Stimulated activated CD4-positive, alpha-beta T cell treated with anti-CD3 and anti-CD28 coated beads, Interleukin-15, amount 100 ng/mL, for 48 hours (primary cell): ENCODE data around the gene DNASE1L1.

Experiments used
- DNase-seq, 2 donors: peaks; one replicate each; pipeline ENCODE4 v3.0.0-alpha.2; 2020; ENCODE audit warnings: low read depth in 2 of 2

The DNASE1L1 gene, protein sequence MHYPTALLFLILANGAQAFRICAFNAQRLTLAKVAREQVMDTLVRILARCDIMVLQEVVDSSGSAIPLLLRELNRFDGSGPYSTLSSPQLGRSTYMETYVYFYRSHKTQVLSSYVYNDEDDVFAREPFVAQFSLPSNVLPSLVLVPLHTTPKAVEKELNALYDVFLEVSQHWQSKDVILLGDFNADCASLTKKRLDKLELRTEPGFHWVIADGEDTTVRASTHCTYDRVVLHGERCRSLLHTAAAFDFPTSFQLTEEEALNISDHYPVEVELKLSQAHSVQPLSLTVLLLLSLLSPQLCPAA

DNA sequence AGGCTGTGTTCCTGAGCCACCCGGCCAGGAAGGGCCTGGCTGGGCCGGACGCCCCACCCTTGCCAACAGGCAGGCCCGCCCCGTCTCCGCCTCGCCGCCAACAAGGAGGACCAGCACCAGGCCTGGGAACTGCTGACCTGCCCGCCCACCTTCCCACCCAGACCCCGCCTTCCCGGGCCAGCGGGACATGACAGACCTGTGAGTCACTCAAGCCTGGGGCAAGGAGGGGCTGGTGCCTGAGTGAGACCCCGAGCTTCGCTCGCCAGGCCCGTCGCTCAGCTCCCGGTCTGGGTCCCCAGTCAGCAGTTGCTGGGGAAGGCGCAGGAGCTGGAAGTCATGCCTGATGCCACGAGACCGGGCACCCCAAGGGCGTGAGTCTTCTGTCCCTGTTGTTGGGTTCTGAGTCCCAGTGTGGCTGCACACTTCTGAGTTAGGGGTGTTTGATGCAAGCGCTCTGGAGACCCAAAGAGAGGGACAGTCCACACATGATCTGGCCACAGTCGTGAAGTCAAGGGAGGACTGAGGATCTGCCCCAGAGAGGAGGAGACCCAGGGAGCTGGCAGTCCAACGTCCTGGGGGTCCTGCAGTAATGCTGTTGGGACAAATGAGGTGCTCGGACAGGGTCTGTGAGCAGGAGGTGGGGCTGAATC is at the start of gene DNASE1L1:
DNASE1L1 (minus strand) TSS at position 33 of the 650 bp plus-strand sequence. CDS start 3,686 bp downstream, outside the sequence.
- DNase-seq = no peak

DNA sequence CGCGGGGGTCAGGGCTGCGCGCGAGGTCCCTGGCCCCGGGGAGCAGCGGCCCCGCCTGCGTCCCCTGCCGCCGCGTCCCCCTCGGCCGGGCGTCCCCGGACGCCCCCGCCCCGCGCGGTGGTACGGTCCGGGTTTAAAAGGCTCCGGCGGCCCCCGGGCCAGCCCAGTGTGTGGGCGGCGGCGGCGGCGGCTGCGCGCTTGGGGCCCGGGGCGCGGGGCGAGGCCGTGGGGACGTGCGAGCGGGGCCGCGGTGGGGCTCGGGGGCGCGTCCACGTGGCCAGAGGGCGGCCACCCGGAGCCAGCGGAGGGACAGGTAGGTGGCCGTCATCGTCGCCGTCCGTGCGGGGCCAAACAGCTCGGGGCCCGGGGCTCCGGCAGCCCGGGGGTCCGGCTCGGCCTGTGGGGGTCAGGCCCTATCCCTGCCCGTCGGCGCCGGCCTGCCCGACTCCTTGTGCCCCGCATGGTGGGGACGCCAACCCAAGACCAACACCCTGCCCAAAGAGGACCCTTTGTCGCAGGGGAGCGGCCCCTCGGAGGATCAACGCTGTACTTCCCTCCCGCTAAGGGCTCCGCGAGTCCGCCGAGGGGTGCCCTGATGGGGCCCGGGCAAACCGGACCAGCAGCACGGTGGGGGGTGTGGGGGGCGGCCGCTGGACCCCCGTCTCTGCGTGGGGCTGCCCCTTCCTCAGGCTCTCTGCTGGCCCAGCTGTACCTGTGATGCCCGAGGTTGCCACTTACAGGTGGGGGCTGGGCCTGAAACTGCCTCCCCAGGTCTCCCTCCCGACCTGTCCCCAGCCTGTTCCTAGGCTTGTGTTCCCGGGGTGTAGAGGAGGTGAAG is 49.3 kb upstream of the DNASE1L1 start, which contains the start of gene PLXNA3:
PLXNA3 (plus strand) TSS at position 166 of the 838 bp plus-strand sequence. CDS start 1,903 bp downstream, outside the sequence.
- peak in 1 of 2 donors; percentile 42 for DNase-seq

DNA sequence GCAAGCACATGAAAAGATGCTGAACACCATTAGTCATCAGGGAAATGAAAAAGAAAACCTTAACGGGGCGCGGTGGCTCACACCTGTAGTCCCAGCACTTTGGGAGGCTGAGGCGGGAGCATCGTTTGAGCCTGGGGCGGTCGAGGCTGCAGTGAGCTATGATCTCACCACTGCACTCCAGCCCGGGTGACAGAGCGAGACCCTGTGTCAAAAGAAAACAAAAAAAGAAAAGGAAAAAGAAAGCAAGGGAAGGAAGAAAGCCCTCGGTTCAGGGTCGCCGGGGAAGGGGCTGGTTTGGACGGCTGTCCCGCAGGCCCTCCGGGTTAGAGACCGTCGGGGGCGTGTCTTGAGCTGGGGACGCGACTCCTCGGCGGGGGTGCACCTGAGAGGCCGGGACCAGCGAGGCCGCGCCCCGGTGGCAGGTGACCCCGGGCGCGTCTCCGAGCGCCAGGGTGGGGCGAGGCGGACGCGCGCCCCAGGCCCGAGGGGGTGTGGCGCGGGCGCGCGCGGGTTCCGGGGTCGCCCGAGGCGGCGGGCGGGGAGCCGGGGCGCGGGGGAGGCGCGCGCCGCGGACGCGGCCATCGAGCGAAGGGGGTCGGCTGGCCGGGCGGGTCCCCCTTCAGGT is 48.5 kb upstream of the DNASE1L1 start:
- DNase-seq = peak in 1 of 2 donors; percentile 25

DNA sequence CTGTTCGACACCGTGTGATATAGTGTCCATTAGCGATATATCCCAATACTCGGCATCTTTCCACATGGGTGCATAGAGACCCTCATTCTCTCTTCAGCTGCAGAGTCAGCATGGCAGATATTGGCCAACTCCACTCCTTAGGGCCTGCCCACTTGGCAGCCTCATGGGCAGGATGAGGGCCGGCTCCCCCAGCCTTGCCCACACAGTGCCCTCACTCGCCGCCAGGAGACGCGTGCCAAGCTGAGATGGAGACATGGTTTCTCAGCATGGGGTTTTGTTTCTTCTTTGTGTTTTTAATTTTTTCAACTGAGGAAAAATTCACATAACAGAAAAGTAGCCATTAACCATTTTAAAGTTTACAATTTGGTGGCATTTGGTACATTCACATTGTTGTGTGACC is 43.8 kb upstream of the DNASE1L1 start:
- no peak for DNase-seq

DNA sequence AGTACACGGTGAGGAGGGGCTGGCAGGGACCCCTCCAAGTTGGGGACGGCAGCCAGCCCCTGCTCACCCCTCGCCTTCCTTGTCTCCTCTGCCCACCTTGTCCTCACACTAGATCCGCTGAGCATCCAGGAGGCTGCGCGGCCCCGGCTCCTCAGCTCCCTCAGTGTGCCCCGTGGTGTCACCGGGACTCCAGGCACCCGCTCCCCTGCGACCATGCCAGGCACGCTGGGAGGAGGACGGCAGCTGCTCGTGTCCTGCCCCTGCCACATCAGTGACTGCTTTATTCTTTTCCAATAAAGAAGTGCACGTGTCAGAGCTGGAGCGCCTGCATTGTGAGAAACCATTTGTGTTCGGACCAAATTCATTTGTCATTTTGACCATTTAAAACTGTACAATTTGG is 41.3 kb upstream of the DNASE1L1 start:
- no peak for DNase-seq

DNA sequence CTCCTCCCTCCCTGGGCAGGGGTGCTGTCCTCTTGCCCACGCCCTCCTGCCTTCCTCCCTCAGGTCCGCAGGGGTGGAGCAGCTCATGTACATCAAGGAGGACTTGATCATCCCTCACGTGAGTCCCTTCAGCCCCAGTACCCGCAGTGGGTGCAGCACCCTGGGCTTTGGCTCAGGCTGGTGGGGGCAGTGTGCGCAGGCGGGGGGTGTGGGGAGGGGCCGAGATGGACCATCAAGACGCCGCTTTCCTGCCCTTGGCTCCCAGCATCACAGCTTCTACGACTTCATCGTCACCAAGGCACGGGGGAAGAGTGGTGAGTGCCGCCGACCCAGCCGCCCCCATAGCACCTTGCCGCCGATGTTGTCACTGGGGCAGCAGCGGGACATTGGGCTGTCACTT is 40.6 kb upstream of the DNASE1L1 start:
- DNase-seq = no peak

DNA sequence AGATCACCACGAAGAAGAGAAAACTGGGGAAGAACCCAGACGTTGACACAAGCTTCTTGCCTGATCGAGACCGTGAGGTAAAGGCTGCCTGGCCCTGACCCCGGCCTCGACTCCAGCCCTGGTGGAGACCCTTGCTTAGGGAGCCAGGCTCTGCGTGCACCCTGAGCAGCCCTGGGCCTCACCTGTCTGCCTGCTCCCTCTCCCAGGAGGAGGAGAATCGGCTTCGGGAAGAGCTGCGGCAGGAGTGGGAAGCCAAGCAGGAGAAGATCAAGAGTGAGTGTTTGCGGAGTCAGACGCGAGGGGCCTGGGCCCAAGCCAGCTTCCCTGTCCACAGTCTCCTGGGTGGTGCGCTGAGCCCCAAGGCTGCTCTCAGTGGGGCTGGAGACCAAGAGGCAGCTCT is 39.4 kb upstream of the DNASE1L1 start:
- DNase-seq = no peak

DNA sequence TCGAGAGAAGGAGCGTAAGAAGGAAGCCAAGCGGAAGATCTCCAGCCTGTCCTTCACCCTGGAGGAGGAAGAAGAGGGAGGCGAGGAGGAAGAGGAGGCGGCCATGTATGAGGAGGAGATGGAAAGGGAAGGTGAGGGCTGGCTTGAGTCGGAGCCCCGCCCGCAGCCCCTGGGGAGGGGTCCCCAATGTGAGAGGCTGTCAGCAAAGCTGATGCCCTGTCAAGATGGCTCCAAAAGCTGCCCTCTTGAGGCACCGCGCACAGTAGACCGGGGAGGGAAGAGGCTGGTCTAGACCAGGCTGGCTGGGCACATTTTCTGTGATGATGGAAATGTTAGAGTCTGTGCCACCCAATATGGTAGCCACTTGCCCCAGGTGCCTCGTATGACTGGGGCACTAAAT is 37.4 kb upstream of the DNASE1L1 start:
- no peak for DNase-seq

DNA sequence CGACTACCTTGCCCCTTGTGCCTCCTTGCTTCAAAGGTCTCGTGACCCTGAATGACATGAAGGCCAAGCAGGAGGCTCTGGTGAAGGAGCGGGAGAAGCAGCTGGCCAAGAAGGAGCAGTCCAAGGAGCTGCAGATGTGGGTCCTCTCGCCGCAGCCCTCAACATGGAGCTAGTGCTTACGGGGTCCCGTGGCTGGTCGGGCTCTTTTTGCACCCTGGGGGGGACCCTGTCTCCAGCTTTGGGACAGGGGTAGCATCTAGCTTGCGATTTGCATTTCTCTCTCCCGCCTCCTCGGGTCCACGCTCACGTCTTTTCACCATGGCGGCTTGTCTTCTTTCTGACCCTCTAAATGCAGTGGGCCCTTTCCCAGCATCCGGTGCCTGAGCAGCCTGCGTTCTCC is 36.7 kb upstream of the DNASE1L1 start:
- no peak for DNase-seq

DNA sequence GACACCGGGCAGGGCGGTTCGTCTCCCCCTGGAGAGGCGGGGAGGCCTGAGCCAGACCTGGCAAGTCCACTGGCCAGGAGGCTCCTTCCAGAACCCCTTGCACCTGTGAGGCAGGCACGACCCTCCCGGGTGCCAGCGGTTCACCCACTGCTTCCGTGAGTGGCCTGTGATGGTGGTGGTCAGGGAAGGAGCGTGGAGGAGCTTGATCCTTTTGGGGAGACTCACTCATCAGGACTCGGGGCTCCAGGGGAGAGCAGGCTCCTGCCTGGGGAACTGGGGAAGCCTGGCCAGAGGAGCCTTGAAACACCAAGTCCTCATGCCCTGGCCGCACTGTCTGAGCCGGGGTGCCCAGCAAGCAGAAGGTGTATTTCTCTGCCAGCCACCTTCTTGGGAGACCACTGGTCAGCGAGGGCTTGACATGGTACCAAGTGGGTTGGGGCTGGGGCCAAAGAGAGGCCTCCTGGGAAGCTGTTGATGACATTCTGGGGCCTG is 35.7 kb upstream of the DNASE1L1 start:
- DNase-seq = no peak

DNA sequence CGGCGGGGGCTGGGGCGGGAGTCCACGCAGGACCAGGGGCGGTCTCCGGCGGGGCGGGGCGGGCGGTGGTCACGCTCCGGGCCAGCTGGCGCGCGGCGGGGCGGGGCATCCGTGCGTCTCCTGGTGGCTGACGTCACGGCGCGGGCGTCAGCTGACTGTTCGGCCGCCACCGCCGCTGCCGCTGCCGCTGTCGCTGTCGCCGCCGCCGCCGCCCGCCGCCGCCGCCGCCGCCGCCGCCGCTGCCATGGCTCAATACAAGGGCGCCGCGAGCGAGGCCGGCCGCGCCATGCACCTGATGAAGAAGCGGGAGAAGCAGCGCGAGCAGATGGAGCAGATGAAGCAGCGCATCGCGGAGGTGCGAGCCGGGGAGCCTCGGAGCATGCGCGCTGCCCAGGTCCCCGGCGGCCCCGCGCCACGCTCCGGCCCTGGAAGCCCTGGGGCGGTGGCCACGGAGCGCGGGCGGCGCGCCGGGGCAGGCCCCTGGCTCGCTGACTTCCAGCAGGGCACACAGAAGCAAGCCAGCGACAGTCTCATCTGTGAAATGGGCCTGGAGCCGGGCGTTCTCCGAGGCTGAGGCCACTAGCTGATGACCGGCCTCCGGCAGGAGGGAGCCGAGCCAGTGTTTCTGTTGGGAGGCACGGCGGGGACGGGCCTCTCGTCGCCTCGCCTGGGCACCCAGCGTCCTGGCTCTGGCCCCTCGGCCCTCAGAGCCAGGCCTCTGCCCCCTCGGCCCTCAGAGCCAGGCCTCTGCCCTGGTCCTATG is 35.1 kb upstream of the DNASE1L1 start, which contains the start of gene FAM50A:
FAM50A (plus strand) TSS at position 150 of the 763 bp plus-strand sequence; CDS start at position 245, 95 bp downstream.
- peak; percentile 41 to 61 for DNase-seq

DNA sequence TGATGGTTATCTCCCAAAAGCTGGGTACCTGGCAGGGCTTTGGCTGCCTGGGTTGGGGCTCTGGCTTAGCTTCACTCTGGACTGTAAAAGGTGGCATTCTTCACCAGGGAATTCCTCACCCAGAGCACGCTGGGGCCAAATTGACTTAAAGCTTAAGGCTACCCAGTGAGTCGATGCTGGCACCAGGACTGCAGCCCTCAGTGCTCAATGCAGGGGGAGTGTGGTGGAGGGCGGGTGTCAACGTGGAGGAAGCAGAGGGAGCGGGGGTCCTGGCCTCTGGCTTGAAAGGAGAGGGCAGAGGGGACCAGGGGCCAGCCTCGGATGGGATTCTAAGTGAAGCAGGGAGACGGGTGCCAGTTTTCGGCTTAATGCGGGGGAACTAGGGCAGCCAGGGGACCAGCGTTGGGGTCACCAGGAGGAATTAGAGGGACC is 34.4 kb upstream of the DNASE1L1 start:
- no peak for DNase-seq

DNA sequence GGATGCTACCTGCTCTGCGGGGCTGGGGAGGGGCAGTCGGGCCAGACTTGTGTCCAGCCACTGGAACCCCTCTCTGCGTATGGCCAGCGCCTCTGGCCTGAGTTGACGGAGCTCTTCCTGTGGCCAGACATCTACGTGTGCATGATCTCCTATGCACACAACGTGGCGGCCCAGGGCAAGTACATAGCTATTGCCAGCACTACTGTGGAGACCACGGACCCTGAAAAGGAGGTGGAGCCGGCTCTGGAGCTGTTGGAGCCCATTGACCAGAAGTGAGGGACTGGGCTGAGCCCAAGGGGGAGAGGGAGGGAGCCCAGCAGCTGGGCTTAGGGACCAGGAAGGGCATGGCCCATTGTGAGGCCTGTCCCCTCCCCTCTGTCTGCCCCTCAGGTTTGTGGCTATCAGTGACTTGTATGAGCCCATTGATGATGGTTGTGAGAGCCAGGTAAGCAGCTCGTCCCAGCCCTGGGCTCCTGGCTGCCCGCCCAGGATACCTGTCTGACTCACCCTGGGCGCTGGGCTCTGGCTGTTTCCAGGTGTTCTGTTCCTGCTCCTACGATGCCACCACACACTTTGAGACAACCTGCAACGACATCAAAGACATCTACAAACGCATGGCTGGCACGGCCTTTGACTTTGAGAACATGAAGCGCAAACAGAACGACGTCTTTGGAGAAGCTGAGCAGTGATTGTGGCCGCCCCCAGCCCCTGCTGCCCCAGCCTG is 33.1 kb upstream of the DNASE1L1 start:
- DNase-seq = no peak

DNA sequence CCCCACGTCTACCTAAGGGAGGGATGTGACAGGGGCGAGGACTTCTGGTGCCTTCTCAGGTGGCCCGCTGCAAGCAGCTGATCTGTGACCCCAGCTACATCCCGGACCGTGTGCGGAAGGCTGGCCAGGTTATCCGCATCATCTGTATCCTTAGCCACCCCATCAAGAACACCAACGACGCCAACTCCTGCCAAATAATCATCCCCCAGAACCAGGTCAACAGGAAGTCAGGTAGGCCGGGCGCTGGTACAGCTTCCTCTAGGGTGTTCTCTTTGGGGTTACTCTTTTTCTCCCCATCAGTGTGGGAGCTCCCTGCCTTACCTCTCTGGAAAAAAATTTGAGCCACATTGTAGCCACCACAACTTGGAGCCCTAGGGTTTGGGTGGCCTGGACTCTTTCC is 32.5 kb upstream of the DNASE1L1 start:
- DNase-seq = no peak

DNA sequence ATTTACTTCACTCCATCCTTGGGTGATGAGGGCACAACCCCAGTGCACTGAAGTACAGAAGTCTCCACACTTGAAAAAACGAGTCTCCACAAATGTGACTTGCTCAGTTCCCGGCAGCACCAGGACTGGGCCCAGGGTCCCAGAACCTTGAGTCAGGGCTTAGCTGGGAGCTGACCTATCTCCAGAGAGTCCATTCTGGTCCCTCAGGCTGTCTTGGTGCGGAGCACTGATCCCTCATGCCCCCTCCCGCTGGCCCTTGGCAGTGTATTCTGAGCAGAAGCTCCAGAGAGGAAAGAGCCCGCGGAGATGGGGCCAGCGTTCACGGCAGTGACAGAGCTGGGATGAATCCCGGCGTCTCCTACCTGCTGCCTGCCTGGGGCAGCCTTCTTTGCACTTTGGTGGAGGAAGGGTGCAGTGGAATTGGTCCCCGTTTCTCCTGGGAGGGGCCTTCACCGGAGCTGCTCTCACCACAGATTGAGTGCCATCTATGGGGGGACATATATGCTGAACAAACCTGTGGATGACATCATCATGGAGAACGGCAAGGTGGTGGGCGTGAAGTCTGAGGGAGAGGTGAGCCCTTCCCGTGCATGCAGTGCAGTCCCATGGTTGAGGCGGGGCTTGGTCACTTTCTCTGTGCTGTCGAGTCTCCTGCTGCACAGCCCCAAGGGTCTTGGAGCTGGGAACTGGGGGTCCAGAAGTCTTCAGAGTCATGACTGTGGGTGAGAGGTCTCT is 31.7 kb upstream of the DNASE1L1 start:
- no peak for DNase-seq

DNA sequence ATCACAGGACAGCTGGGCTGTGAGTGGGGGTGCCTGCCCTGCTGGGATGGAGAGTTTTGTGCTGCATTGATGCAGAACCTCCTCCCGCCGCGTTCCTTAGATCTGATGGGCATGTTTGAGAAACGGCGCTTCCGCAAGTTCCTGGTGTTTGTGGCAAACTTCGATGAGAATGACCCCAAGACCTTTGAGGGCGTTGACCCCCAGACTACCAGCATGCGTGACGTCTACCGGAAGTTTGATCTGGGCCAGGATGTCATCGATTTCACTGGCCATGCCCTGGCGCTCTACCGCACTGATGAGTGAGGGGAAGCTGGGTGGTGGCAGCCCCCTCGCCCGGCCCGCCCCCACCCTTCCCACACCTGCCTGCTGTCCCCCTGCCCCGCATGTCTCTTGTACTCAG is 30.8 kb upstream of the DNASE1L1 start:
- DNase-seq = no peak

DNA sequence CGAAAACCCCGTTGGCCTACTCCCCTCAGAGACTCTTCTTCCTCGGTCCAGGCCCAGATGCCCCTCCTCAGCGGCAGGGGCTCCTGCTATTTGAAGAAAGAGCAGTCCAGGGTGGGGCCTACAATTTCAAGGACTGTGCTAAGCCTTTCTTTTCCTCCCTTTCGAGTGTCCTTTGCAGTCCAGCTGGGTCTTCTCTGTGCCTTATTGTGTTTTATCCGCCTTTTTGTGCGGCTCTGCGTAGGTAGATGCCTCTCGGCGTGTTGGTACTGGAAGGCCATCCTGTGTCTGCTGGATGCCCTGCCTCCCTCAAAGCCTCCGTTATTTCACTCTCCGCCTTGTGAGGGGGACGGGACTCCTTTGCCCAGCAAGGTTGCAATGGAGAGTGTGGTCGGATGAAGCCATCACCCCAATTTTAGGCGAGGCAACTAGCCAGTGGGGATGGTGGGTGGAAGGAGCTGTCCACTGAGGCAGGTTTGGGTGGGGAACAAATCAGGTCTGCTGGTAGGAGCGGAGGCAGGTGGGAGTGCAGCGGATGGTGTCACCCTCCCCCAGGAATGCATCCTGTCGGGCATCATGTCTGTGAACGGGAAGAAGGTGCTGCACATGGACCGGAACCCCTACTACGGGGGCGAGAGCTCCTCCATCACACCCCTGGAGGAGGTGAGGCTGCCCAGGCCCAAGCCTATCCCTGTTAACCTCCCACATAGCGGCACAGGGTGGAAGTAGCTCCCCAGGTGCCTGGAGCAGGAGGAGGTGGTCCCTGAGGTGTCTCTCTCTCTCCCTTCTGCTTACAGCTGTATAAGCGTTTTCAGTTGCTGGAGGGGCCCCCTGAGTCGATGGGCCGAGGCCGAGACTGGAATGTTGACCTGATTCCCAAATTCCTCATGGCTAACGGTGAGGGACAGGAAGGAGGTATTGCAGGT is 29.2 kb upstream of the DNASE1L1 start:
- DNase-seq = no peak

DNA sequence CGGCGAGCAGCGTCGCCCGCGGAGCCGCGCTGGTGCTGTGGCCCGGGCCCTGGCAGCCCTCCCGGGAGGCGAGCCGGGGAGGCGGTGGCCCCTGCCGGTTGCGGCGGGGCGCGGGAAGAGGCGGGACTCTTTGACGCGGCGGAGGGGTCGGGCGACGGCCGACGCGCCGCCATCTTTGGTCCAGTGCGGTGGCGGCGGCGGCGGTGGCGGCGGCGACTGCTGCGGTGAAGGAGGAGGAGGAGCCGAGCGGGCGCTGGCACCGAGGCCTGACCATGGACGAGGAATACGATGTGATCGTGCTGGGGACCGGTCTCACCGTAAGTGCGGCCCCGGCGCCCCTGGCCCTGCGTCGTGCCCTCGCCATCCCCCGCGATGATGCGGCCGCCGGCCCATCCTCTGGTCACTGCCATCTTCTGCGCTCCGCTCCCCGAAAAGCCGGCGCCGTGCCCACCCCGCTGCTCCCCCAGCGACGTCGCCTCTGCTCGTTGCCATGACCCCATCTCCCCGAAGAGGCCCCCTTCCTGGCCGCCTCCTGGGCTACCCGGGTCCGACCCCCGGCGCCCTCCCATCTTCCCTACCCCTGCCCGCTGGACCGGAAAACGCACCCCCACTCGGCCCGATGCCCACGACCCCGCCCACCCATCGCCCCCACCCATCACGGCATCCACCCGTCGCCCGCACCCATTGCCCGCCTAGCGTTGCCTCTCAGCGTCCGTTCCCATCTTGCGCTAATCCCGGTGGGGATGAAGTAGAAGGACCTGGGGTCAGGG is 28.1 kb upstream of the DNASE1L1 start, which contains the start of gene GDI1:
GDI1 (plus strand) TSS at position 172 of the 770 bp plus-strand sequence; CDS start at position 273, 101 bp downstream.
- no peak for DNase-seq
